HepG2 (cell line): ENCODE measurements around the gene ZNF605. TPM values are rescaled to one million over a fixed set of nuclear protein-coding genes. Genes with fewer than 3 reads are reported as not detected.

ENCODE experiments used
- DPF2 ChIP-seq: sonication (generic); formaldehyde crosslinking; IDR thresholded peaks from 2 replicates; pipeline ENCODE4 v1.4.0; 2020; ENCODE audit warnings: mild to moderate bottlenecking, low read depth, missing genetic modification reagents, borderline replicate concordance
- EEA1 ChIP-seq: sonication (generic); formaldehyde crosslinking; IDR thresholded peaks from 2 replicates; pipeline ENCODE4 v1.5.1; 2020; ENCODE audit warnings: mild to moderate bottlenecking, missing genetic modification reagents, borderline replicate concordance
- HNF4A ChIP-seq: sonication (generic); formaldehyde crosslinking; IDR thresholded peaks from 2 replicates; pipeline ENCODE4 v1.4.0; 2020; ENCODE audit warnings: missing genetic modification reagents
- JUNB ChIP-seq: sonication (generic); formaldehyde crosslinking; IDR thresholded peaks from 2 replicates; pipeline ENCODE4 v1.8.0; 2022; ENCODE audit warnings: missing genetic modification reagents, mild to moderate bottlenecking, borderline replicate concordance
- RARA ChIP-seq: IDR thresholded peaks from 2 replicates; pipeline ENCODE4 v1.6.1; 2016; ENCODE audit warnings: missing genetic modification reagents, missing compliant biosample characterization
- TCF7L2 ChIP-seq: IDR thresholded peaks from 2 replicates; pipeline ENCODE4 v1.6.1; 2011; ENCODE audit warnings: mild to moderate bottlenecking, low read depth, low read length, moderate library complexity
- ZEB1 ChIP-seq: IDR thresholded peaks from 2 replicates; pipeline ENCODE4 v1.6.1; 2012; ENCODE audit warnings: mild to moderate bottlenecking, low read depth, inconsistent platforms; ENCODE audit not compliant: insufficient replicate concordance
- ZNF225 ChIP-seq: sonication (generic); formaldehyde crosslinking; IDR thresholded peaks from 2 replicates; pipeline ENCODE4 v1.4.0; 2020; ENCODE audit warnings: mild to moderate bottlenecking, missing genetic modification reagents
- ZNF747 ChIP-seq: sonication (generic); formaldehyde crosslinking; IDR thresholded peaks from 2 replicates; pipeline ENCODE4 v1.8.1; 2023; ENCODE audit warnings: missing genetic modification reagents, mild to moderate bottlenecking, borderline replicate concordance
- ZNF792 ChIP-seq: IDR thresholded peaks from 2 replicates; pipeline ENCODE4 v1.6.1; 2016
- ZSCAN12 ChIP-seq: sonication (generic); formaldehyde crosslinking; IDR thresholded peaks from 2 replicates; pipeline ENCODE4 v1.9.0; 2021; ENCODE audit warnings: mild to moderate bottlenecking, missing genetic modification reagents
- polyA plus RNA-seq, 8 experiments: library from polyadenylated mRNA; depleted of rRNA in 3 of 8; stranded (reverse) in 7 of 8; unstranded in 1 of 8; fragments of >200 nt; fragmentation: Illumina TruSeq in 4 of 8; extraction: Trizol in 4 of 8; gene quantifications; 2 replicates each; pipeline versions ENCODE4 v1.2.1 to v1.2.3, GENCODE V29; 2011 to 2016; ENCODE audit warnings: low read depth in 4 of 8, missing spikeins in 1 of 8, mixed read lengths in 1 of 8; ENCODE audit not compliant: insufficient read depth in 1 of 8
- total RNA-seq, 5 experiments: library from RNA; depleted of rRNA; stranded (reverse); fragments of >200 nt; fragmentation: Illumina TruSeq; extraction: Trizol; gene quantifications; 2 replicates each; pipeline ENCODE4 v1.2.3, GENCODE V29; 2016; ENCODE audit warnings: low read depth in 1 of 5
- TF ChIP-seq, protein P1 (sequence below): sonication (generic); formaldehyde crosslinking; IDR thresholded peaks from 2 replicates; pipeline ENCODE4 v1.5.1; 2020; ENCODE audit warnings: missing genetic modification reagents, mild to moderate bottlenecking, borderline replicate concordance
- TF ChIP-seq, protein P2 (sequence below): sonication (generic); formaldehyde crosslinking; IDR thresholded peaks from 2 replicates; pipeline ENCODE4 v1.4.0; 2020; ENCODE audit warnings: missing genetic modification reagents
- TF ChIP-seq, protein P3 (sequence below): sonication (generic); formaldehyde crosslinking; IDR thresholded peaks from 2 replicates; pipeline ENCODE4 v1.5.1; 2020; ENCODE audit warnings: mild to moderate bottlenecking, missing genetic modification reagents
- TF ChIP-seq, protein P4 (sequence below): sonication (generic); formaldehyde crosslinking; IDR thresholded peaks from 2 replicates; pipeline ENCODE4 v1.4.0; 2020; ENCODE audit warnings: missing genetic modification reagents
- TF ChIP-seq, protein P5 (sequence below): sonication (generic); formaldehyde crosslinking; IDR thresholded peaks from 2 replicates; pipeline ENCODE4 v1.4.0; 2020; ENCODE audit warnings: missing genetic modification reagents, borderline replicate concordance

The ZNF605 gene
- total and polyA plus RNA-seq, 2 of the 13 experiments (the other 11 are each of a cell fraction or from before 2014, with no cell fraction given) = 6.7 to 6.8 TPM

DNA sequence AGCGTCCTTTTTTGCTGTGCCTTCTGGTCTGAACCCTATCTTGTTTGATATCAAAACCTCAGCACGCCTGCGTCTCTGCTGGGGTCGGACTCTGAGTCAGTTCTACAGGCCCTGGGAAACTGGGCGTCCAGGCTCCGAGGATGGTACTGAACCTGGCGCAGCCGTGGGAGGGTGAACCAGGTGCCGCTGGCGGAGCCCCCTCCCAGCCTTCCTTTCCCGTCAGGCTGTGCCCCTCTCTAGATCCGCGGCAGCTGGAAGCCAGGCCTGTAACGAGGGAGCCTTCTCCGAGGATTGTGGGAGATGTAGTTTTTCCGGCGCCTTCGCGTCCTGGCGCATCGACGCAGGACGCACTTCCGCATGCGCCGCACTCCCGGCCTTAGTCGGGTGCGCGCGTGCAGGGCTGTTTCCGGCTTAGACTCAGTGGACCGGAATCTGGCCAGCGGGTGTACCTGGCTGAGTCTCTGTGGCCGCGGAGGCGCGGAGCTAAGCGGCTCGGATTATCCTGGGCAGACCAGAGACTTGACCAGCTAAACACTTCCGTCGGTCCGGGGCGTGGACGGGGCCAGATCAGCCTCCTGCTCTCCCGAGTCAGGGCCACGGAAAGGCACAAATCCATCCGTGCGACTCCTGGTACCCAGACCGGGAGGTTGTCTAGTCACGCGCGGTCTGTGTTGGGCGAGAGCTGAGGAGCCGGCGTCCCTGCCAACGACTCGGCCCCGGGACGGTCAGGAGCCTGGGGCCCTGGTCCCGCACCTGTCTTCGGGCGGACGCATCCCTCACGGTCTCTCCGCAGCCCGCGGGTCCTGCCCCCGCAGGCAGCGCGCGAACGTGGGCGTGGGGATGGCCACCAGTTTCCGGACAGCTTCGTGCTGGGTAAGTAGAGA lies 30.1 kb upstream of the ZNF605 start, which contains the start of gene ZNF26 (continued):
- TF ChIP-seq, protein P1, sequence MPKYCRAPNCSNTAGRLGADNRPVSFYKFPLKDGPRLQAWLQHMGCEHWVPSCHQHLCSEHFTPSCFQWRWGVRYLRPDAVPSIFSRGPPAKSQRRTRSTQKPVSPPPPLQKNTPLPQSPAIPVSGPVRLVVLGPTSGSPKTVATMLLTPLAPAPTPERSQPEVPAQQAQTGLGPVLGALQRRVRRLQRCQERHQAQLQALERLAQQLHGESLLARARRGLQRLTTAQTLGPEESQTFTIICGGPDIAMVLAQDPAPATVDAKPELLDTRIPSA (CRISPR knock-in tag) = peak; percentile 75; the same call in 1 of the 2 replicates
- TF ChIP-seq, protein P2, sequence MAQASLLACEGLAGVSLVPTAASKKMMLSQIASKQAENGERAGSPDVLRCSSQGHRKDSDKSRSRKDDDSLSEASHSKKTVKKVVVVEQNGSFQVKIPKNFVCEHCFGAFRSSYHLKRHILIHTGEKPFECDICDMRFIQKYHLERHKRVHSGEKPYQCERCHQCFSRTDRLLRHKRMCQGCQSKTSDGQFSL (CRISPR knock-in tag) = no peak
- TF ChIP-seq, protein P3, sequence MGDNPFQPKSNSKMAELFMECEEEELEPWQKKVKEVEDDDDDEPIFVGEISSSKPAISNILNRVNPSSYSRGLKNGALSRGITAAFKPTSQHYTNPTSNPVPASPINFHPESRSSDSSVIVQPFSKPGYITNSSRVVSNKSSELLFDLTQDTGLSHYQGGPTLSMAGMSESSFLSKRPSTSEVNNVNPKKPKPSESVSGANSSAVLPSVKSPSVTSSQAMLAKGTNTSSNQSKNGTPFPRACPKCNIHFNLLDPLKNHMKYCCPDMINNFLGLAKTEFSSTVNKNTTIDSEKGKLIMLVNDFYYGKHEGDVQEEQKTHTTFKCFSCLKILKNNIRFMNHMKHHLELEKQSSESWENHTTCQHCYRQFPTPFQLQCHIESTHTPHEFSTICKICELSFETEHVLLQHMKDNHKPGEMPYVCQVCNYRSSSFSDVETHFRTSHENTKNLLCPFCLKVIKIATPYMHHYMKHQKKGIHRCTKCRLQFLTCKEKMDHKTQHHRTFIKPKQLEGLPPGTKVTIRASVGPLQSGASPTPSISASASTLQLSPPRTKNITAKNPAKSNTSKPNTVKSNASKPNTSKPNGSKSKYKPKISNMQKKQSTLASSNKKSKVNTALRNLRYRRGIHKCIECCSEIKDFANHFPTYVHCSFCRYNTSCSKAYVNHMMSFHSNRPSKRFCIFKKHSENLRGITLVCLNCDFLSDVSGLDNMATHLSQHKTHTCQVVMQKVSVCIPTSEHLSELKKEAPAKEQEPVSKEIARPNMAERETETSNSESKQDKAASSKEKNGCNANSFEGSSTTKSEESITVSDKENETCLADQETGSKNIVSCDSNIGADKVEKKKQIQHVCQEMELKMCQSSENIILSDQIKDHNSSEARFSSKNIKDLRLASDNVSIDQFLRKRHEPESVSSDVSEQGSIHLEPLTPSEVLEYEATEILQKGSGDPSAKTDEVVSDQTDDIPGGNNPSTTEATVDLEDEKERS (CRISPR knock-in tag) = peak; percentile 67; the same call in 1 of the 2 replicates
- peak; percentile 80; the same call in 1 of the 2 replicates for TF ChIP-seq ZNF225
- no peak for TF ChIP-seq JUNB (CRISPR knock-in tag)
- peak; percentile 71 for TF ChIP-seq ZNF792
- TF ChIP-seq ZEB1 = no peak
- 0 out of 2 replicates have a peak, but pooled peaks have one; percentile 67 for TF ChIP-seq EEA1 (CRISPR knock-in tag)
- TF ChIP-seq HNF4A (CRISPR knock-in tag) = peak; percentile 51
- no peak; the same call in none of the 2 replicates for TF ChIP-seq RARA (CRISPR knock-in tag)
- TF ChIP-seq, protein P4, sequence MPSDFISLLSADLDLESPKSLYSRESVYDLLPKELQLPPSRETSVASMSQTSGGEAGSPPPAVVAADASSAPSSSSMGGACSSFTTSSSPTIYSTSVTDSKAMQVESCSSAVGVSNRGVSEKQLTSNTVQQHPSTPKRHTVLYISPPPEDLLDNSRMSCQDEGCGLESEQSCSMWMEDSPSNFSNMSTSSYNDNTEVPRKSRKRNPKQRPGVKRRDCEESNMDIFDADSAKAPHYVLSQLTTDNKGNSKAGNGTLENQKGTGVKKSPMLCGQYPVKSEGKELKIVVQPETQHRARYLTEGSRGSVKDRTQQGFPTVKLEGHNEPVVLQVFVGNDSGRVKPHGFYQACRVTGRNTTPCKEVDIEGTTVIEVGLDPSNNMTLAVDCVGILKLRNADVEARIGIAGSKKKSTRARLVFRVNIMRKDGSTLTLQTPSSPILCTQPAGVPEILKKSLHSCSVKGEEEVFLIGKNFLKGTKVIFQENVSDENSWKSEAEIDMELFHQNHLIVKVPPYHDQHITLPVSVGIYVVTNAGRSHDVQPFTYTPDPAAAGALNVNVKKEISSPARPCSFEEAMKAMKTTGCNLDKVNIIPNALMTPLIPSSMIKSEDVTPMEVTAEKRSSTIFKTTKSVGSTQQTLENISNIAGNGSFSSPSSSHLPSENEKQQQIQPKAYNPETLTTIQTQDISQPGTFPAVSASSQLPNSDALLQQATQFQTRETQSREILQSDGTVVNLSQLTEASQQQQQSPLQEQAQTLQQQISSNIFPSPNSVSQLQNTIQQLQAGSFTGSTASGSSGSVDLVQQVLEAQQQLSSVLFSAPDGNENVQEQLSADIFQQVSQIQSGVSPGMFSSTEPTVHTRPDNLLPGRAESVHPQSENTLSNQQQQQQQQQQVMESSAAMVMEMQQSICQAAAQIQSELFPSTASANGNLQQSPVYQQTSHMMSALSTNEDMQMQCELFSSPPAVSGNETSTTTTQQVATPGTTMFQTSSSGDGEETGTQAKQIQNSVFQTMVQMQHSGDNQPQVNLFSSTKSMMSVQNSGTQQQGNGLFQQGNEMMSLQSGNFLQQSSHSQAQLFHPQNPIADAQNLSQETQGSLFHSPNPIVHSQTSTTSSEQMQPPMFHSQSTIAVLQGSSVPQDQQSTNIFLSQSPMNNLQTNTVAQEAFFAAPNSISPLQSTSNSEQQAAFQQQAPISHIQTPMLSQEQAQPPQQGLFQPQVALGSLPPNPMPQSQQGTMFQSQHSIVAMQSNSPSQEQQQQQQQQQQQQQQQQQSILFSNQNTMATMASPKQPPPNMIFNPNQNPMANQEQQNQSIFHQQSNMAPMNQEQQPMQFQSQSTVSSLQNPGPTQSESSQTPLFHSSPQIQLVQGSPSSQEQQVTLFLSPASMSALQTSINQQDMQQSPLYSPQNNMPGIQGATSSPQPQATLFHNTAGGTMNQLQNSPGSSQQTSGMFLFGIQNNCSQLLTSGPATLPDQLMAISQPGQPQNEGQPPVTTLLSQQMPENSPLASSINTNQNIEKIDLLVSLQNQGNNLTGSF (CRISPR knock-in tag) = peak; percentile 24; the same call in 1 of the 2 replicates
- no peak for TF ChIP-seq DPF2 (CRISPR knock-in tag)
- no peak for TF ChIP-seq ZNF747
- TF ChIP-seq ZSCAN12 (CRISPR knock-in tag) = no peak
- no peak for TF ChIP-seq TCF7L2
- TF ChIP-seq, protein P5, sequence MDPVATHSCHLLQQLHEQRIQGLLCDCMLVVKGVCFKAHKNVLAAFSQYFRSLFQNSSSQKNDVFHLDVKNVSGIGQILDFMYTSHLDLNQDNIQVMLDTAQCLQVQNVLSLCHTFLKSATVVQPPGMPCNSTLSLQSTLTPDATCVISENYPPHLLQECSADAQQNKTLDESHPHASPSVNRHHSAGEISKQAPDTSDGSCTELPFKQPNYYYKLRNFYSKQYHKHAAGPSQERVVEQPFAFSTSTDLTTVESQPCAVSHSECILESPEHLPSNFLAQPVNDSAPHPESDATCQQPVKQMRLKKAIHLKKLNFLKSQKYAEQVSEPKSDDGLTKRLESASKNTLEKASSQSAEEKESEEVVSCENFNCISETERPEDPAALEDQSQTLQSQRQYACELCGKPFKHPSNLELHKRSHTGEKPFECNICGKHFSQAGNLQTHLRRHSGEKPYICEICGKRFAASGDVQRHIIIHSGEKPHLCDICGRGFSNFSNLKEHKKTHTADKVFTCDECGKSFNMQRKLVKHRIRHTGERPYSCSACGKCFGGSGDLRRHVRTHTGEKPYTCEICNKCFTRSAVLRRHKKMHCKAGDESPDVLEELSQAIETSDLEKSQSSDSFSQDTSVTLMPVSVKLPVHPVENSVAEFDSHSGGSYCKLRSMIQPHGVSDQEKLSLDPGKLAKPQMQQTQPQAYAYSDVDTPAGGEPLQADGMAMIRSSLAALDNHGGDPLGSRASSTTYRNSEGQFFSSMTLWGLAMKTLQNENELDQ (CRISPR knock-in tag) = no peak
